OCI-LY7 (cell line): ENCODE measurements around the gene CARMIL1. TPM values are rescaled to one million over a fixed set of nuclear protein-coding genes. Genes with fewer than 3 reads are reported as not detected.
A peak's percentile ranks its signal among the peaks of the same experiment; 100 is the strongest.

Experiments
- BruUV-seq: library from RNA; stranded (reverse); fragments of 400-500 nt; replicated peaks from 2 replicates; lab custom pipeline; 2021; lab: Mats Ljungman, UMichigan
- CTCF ChIA-PET: fragments of 300-600 bp; sonication (Branson Sonifier 250); formaldehyde crosslinking; loops from one replicate; lab custom pipeline; 2022; ENCODE audit warnings: antibody characterized with exemption; ENCODE audit not compliant: unreplicated experiment; lab: Charles Lee
- POLR2A ChIA-PET: fragments of 300-600 bp; sonication (Branson Sonifier 250); formaldehyde crosslinking; loops from one replicate; lab custom pipeline; 2022; ENCODE audit warnings: antibody characterized with exemption; lab: Charles Lee
- DNase-seq: peaks from one replicate; pipeline ENCODE4 v3.0.0-alpha.2; 2015; ENCODE audit warnings: low spot score
- H2AFZ ChIP-seq: fragments of 200-600 bp; sonication (generic), shearing (Covaris generic); 2 replicates; pipeline ENCODE4 v1.6.1; 2014; ENCODE audit warnings: mild to moderate bottlenecking, antibody characterized with exemption, low read length, moderate library complexity
- H3K27ac ChIP-seq: fragments of 200-600 bp; sonication (generic); 2 replicates; pipeline ENCODE4 v1.5.1; 2014; ENCODE audit warnings: mixed run types, low read depth, mild to moderate bottlenecking, moderate library complexity, low read length, inconsistent platforms; ENCODE audit not compliant: poor library complexity, severe bottlenecking
- H3K36me3 ChIP-seq: fragments of 200-600 bp; sonication (generic); 2 replicates; pipeline ENCODE4 v1.6.1; 2014; ENCODE audit warnings: mild to moderate bottlenecking, antibody characterized with exemption, low read length, moderate library complexity, mixed read lengths; ENCODE audit not compliant: insufficient read depth
- H3K4me1 ChIP-seq: fragments of 200-600 bp; sonication (generic); 2 replicates; pipeline ENCODE4 v1.5.1; 2014; ENCODE audit warnings: mild to moderate bottlenecking, low read length; ENCODE audit not compliant: insufficient read depth, poor library complexity, severe bottlenecking
- H3K4me2 ChIP-seq: fragments of 200-600 bp; sonication (generic); 2 replicates; pipeline ENCODE4 v1.6.1; 2014; ENCODE audit warnings: mild to moderate bottlenecking, low read length
- H3K4me3 ChIP-seq: fragments of 200-600 bp; sonication (generic); 2 replicates; pipeline ENCODE4 v1.5.1; 2014; ENCODE audit warnings: mild to moderate bottlenecking, low read depth, low read length; ENCODE audit not compliant: poor library complexity, severe bottlenecking
- H3K79me2 ChIP-seq: fragments of 200-600 bp; sonication (generic); 2 replicates; pipeline ENCODE4 v1.6.1; 2016; ENCODE audit warnings: low read depth, mild to moderate bottlenecking, low read length, moderate library complexity, mixed read lengths; ENCODE audit not compliant: insufficient read depth
- H3K9me2 ChIP-seq: fragments of 200-600 bp; sonication (generic); 2 replicates; pipeline ENCODE4 v1.6.1; 2016; ENCODE audit warnings: mild to moderate bottlenecking, low read length, mixed read lengths; ENCODE audit not compliant: insufficient read depth
- H3K9me3 ChIP-seq: fragments of 200-600 bp; sonication (generic); 2 replicates; pipeline ENCODE4 v1.6.1; 2014; ENCODE audit warnings: mild to moderate bottlenecking, mixed run types, low read length, mixed read lengths
- H4K20me1 ChIP-seq: fragments of 200-600 bp; sonication (generic); 2 replicates; pipeline ENCODE4 v1.6.1; 2014; ENCODE audit warnings: mild to moderate bottlenecking, antibody characterized with exemption, low read length, moderate library complexity, mixed read lengths; ENCODE audit not compliant: insufficient read depth
- CTCF ChIP-seq: fragments of 200-600 bp; sonication (generic); conservative IDR thresholded peaks from 2 replicates; pipeline ENCODE4 v1.5.1; 2014; ENCODE audit warnings: mild to moderate bottlenecking, antibody characterized with exemption, low read length, moderate library complexity, mixed read lengths
- EZH2phosphoT487 ChIP-seq: fragments of 200-600 bp; sonication (generic); IDR thresholded peaks from 2 replicates; pipeline ENCODE4 v1.6.1; 2018; ENCODE audit warnings: low read depth, borderline replicate concordance, mild to moderate bottlenecking, mixed run types, antibody characterized with exemption, low read length, moderate library complexity, mixed read lengths
- intact Hi-C: fragments of 100-400 bp; cut with micrococcal nuclease; formaldehyde crosslinking; loops from one replicate; pipeline ENCODE4 v1.10.0; 2022; ENCODE audit not compliant: unreplicated experiment
- total RNA-seq, 2 experiments: library from RNA; depleted of rRNA in 1 of 2; stranded (reverse); fragments of >200 nt in 1 of 2; shearing (Covaris generic) in 1 of 2; gene quantifications; 2 replicates each; pipeline ENCODE4 v1.2.3, GENCODE V29; 2014 to 2022

Gene CARMIL1
- total RNA-seq, 2 experiments from 2014 or later, result 25.5 to 40.1 TPM

DNA sequence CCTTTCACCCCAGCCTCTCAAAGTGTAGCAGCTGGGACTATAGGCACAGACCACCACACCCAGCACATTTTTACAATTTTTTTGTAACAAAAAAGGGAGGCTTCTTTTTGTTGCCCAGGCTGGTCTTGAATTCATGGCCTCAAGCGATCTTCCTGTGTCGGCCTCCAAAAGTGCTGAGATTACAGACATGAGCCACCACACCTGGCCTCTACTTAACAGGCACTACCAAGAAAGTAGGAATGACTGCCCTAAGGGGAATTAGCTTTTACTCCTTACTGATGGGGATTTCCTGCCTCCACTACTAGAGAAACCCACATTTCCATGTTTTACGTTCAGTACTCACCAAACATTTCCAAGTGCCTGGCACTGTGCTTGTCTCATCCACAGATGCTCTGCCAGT, 109.6 kb downstream of the CARMIL1 start:
- TF ChIP-seq CTCF (no peak), EZH2phosphoT487 (no peak)
- H3K9me2 ChIP-seq, result no peaks in the 10 kb centered on the region
- peak overlapping the region; percentile 60 for H3K4me3 ChIP-seq
- H3K27ac ChIP-seq, result peak overlapping the region; percentile 99
- peak; percentile 64 for DNase-seq
- ChIA-PET POLR2A (interaction anchor here (0.6 to 13.5 kb wide), 11 partner anchors 12 to 1758 kb away, joined by 3 to 233 read pairs (median 4); partner anchors contain the start of gene CARMIL1), CTCF (interaction anchor here (0.6 to 1.3 kb wide), 5 partner anchors 10 to 123 kb away, joined by 3 to 4 read pairs (median 4); no protein-coding TSS in a partner anchor)
- no TSS peak for BruUV-seq
- no peak overlapping the region; the same call in 1 of the 2 replicates for H2AFZ ChIP-seq
- H3K36me3 ChIP-seq, result no peaks in the 10 kb centered on the region; the same call in 1 of the 2 replicates
- peaks cover 80% of the 10 kb centered on the region for H3K79me2 ChIP-seq
- peaks cover 94% of the 10 kb centered on the region for H3K4me1 ChIP-seq
- no peaks in the 10 kb centered on the region for H3K9me3 ChIP-seq
- H4K20me1 ChIP-seq, result no peaks in the 10 kb centered on the region
- intact Hi-C loops, result loop anchor here (1.0 to 10.0 kb wide), 9 partner anchors 11 to 1756 kb away; partner anchors contain the start of gene CARMIL1
- H3K4me2 ChIP-seq, result peak overlapping the region; percentile 82

DNA sequence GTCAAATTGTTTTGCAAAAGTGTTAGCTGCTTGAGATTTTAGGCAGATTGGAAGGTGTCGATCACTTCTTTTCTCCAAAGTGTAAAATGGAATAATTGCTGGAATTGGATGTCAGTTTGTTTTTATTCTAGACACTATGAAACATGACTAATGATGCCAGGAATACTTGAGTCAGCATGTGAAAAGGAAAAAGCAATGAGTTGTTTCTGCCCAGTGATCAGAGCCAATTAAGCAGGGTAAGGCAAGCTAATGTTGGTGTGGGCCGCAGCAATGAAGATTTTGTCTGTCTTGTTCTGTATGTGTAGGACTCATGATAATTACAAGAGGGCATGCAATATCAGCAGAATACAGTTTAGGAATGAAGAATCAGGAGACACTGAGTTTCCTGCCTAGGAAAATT, 110.3 kb downstream of the CARMIL1 start:
- BruUV-seq, result no TSS peak
- POLR2A ChIA-PET, result interaction anchor here (0.8 to 13.5 kb wide), 10 partner anchors 13 to 808 kb away, joined by 3 to 233 read pairs (median 5); partner anchors contain the start of gene CARMIL1
- H3K36me3 ChIP-seq, result no peaks in the 10 kb centered on the region; the same call in 1 of the 2 replicates
- peak overlapping the region; percentile 60 for H3K4me3 ChIP-seq
- no peak overlapping the region for H2AFZ ChIP-seq
- peak overlapping the region; percentile 82 for H3K4me2 ChIP-seq
- H4K20me1 ChIP-seq, result no peaks in the 10 kb centered on the region
- peak overlapping the region; percentile 99 for H3K27ac ChIP-seq
- DNase-seq, result no peak
- peaks cover 80% of the 10 kb centered on the region for H3K79me2 ChIP-seq
- intact Hi-C loops, result loop anchor here (5.0 to 10.0 kb wide), 4 partner anchors 633 to 1755 kb away; a partner anchor contains a TSS
- CTCF ChIA-PET, result interaction anchor here (1.0 to 1.3 kb wide), 2 partner anchors 9 to 13 kb away, joined by 3 to 4 read pairs; no protein-coding TSS in a partner anchor
- TF ChIP-seq EZH2phosphoT487, result no peak
- no peak for TF ChIP-seq CTCF
- H3K9me3 ChIP-seq, result no peaks in the 10 kb centered on the region
- peaks cover 94% of the 10 kb centered on the region for H3K4me1 ChIP-seq
- H3K9me2 ChIP-seq, result no peaks in the 10 kb centered on the region

DNA sequence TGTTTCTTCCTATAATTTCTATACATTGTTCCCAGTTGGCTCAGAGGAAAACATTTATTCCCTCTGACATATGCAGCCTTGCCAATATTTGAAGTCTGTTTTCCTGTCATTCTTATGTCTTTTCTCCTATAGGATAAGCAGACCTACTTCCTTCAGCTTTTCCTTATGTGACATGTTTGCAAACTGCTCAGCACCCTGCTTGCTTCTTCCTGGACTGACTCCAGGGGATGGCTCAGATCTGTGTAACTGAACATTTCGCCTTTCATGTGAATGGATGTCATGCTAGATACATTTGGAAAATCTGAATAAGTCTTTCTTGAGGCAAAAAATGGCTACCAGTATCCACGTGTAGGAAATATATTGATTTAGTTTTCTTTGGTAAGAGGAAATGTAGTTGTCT, 113.2 kb downstream of the CARMIL1 start:
- Histone ChIP-seq H2AFZ (no peak overlapping the region), H3K4me1 (peaks cover 87% of the 10 kb centered on the region), H3K9me3 (no peaks in the 10 kb centered on the region), H3K4me3 (no peak overlapping the region), H3K79me2 (peaks cover 84% of the 10 kb centered on the region), H3K27ac (peak overlapping the region; percentile 99), H3K9me2 (no peaks in the 10 kb centered on the region), H4K20me1 (no peaks in the 10 kb centered on the region), H3K36me3 (no peaks in the 10 kb centered on the region; the same call in 1 of the 2 replicates), H3K4me2 (0 out of 2 replicates have a peak overlapping the region, but pooled peaks have one; percentile 7)
- ChIA-PET POLR2A (interaction anchor here (2.2 to 13.5 kb wide), 2 partner anchors 10 to 14 kb away, joined by 6 to 233 read pairs; no protein-coding TSS in a partner anchor), CTCF (no interaction called here)
- intact Hi-C loops, result no loop called here
- BruUV-seq, result no TSS peak
- no peak for TF ChIP-seq EZH2phosphoT487
- no peak for TF ChIP-seq CTCF
- no peak for DNase-seq
